GM21786 (cell line): ENCODE results near the gene LYPD6.

Experiments
- ATAC-seq: cut with Tn5 transposase; IDR thresholded peaks from one replicate; pipeline ENCODE4 v1.9.1; 2021; ENCODE audit not compliant: unreplicated experiment

LYPD6 gene

GRCh38 chr2:149346272-149346671, 15.9 kb downstream of the LYPD6 start:
- no peak for ATAC-seq

DNA sequence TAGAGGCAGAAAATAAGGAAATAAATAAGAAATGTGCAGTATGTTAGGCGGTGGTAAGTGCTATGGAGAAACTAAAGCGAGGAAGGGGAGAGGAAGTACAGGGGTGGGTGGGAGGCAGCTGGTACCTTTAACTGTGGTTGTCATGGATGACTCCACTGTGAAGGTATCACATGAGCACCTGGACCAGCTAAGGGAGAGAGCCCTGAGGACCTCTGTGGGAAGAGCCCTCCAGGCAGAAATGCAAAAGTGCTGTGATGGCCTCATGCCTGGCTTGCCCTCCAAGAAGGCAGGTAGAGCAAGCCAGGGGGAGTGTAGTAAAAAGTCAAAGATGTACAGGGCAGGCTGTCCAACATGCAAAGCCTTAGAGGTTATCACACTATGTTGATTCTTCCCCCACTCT, 17.9 kb downstream of the LYPD6 start:
- ATAC-seq = no peak

DNA sequence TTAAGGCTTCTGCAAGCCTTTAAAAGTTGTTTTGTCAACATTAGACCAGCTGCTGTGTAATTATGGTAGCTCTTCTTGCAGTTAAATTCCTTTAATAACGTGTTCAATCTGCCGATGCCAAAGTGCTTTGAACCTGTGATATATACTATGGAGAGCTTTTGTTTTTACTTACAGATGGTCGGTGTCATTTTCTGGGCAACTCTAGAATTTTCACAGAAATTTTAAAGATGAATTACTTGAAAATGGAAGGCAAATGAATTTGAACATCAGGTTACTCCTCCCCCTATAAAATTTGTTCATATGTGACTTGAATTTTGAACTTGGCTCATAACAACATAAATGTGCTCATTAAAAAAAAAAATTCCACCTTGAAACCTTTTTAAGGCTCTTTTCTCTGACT, 23.0 kb downstream of the LYPD6 start:
- no peak for ATAC-seq

DNA sequence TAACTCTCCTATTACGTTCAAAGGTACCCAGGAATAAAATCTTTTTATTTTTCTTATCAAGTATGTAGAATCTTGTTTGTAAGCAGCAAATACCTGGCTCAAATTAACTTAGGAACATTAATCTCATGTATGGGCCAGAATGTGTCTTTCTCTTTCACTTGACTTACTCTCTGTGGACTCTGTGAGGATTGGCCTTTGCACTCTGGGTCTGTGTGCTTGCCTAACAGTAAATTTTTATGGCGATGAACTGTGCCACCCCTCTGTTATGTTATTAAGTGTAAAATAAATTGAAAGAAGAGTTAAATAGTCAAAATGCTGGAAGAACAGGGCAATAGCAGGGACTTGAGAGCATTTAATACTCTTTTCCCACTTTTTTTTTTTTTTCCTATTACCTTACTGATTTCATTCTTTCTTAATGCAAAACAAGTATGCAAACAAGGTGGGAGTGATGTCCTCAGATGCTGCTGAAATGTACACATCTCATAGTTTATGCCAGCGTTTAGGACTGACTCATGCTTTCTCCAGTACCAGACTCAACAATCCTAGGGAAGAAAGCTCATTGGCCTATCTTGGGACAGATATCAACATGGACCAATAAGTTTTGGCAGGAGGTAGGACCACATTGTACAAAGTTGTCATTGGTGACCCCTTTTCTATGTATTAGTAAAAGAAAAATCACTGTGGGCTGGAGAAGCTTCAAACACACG, 25.5 kb downstream of the LYPD6 start:
- no peak for ATAC-seq

DNA sequence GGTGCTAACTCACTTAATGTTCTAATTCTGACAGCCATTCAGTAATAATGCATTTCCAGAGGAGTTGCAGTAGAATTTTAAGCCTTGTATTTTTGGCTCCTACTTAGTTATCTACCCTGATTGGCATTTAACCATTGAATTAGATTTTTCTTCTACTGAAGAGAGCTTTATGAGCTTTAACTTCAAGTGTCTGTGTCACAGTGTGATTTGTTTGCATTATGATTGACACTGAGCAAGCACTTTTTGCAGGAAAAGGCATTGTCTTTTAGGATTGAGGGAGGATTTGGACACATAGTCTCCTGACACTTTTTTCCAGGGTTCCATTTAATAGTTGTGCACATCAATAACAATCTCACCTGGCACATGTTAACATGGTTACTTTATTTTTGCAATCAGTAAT, 26.7 kb downstream of the LYPD6 start:
- ATAC-seq = no peak

GRCh38 chr2:149360106-149360505, 29.7 kb downstream of the LYPD6 start:
- no peak for ATAC-seq

DNA sequence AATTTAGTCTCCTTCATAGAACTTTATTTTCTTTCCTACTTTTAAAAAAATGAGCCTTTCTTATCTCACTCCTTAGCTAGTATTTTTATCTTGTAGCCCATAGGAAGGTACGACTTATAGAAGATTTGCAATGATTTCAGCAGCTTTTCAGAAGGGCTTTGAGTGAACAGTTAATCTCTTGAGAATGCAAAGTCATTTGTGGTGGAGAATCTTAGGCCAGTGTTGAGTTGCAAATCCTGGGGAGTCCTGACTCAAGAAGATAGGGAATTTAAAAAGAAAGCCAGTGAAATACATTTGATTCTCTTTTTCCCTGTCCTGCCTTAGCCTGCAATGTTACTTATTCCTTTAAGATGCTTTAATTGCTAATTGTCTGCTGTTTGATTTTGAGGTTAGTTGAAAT, 33.6 kb downstream of the LYPD6 start:
- ATAC-seq = no peak

DNA sequence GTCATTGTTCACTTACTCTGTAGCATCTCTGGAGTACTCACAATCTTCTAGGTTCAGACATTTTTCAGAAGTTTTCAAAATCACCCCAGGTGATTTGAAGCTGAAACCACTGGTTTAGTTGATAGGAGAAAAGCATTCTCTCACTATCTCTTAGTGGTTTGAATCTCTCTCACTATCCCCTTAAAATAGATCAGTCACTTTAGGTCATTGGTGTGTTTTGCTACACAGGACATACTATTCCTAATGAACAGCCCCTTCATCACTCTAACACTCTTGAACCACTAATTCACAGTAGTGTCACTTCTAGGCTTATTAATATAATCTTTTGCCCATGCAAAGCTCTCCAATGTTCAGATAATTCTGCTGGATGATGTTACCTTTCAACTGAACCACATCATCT, 34.5 kb downstream of the LYPD6 start:
- no peak for ATAC-seq

- no peak for ATAC-seq
Observed at GRCh38 chr2:149365931-149366583, 35.7 kb downstream of the LYPD6 start.

DNA sequence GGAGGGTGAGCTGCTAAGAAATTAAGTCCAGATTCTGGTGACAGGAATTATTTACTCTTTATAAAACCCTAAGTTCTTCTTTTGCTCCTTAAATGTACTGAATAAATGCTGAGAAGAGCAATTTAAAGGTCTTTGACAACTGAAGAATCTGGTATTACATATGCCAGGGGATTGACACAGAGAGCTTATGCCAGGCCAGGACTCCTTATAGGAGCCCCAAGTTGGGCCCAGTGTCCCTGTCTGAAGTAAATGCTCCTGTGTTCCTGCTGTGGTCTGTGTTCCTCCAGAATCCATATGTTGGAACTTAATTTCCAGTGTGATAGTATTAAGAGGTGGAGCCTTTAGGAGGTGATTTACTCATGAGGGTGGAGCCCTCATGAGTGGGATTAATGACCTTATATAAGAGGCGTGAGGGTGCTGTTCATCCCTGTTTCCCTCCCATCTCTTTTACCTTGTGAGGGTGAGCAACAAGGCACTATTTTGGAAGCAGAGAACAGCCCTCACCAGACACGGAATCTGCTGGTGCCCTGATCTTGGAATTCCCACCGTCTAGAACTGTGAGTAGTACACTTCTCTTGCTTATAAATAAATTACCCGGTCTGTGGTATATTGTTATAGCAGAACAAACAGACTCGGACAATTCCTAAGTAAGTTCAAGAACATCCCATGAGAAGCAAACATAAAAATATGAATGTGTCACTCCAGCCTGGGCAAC, 39.8 kb downstream of the LYPD6 start:
- no peak for ATAC-seq

DNA sequence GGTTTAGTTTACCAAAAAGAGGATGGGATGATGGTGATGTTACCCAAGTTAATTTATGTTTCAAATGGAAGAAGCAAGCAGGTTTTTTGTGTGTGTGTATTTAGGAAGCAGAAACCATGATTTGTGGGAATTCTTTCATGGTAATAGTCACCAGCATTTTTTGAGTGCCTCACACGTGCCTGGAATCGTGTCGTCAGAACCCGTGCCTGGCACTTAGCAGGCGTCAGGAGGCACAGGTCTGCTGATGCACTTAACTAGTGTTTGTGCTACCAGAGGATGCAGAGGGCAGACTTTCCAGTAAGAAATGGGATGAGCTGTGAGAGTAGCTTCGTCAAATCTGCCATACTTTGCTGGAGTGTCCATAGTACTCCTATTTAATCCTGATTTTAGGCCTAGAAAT, 41.1 kb downstream of the LYPD6 start:
- ATAC-seq = no peak

GRCh38 chr2:149375801-149376361, 45.5 kb downstream of the LYPD6 start:
- ATAC-seq = no peak

DNA sequence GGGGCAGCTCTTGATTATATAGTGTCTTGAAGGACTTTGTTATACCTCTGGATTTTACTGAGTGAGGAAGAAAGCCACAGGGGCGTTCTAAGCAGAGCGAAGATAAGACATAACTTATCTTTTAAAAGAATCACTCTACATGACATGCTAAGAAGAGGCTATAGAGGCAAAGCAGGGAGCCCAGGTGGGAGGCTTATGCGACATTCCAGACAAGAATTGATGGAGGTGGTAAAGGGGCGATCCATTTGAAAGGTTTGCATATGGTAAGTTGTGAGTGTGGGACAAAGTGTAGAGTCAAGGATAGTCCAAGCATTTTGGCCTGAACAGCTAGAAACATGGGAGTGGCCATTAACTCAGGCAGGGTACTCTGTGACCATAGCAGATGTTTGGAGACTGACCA, 49.8 kb downstream of the LYPD6 start:
- no peak for ATAC-seq

DNA sequence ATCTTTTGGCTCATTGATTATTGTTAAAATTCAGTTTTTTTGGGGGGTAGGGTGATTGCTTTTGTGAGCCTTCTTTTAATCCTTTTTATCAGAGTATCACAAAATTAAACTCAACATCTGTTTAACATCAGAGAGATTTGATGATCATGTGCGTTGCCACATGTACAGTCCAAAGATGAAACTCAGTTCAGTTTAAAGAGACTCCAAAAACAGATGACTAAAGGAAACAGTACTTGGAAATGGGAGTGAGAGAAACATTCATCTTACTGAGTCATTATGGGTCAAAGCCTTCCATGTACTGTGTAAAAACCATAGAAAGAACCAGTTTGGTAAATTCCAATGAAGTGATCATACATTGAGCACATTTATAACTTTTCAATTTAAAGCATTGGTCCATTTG, 53.0 kb downstream of the LYPD6 start:
- no peak for ATAC-seq

DNA sequence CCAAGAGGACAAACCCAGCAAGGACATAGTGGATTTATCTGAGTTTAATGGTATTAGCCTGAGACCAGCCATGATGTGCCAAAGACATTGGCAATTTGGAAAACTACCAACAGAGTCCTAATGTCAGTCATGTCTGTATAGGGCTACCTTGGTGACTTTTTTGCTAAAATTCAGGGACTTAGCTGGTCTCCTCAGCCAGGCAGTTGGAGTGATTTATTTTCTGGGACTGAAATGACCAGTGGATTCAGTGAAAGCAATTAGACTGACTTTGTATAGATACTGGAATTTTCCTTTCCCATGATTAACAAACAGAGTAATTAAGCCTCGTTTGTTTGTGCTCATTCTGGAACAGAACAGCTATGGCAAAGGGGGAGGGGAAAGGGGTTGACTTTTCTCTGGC, 55.0 kb downstream of the LYPD6 start:
- no peak for ATAC-seq

DNA sequence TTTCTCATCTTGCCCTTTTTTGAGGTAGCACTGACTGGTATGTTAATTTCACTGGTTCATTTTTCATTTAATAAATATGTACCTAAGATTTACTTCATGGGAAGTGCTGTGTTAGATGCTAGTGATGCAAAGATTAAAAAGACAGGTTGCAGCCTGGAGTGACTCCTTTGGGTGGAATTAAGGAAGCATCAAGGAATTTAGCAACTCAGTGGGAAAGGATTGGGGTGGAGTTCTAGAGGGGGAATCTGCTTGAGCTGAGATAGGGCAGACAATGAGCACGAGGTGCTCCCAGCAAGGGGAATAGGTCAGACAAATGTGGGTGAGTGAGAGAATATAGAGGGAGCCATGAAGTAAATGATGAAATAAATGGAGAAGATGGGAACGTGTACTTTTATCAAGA, 57.0 kb downstream of the LYPD6 start:
- ATAC-seq = no peak

- no peak for ATAC-seq
Observed at GRCh38 chr2:149388120-149388816, 57.9 kb downstream of the LYPD6 start.

- no peak for ATAC-seq
Observed at GRCh38 chr2:149389506-149390167, 59.2 kb downstream of the LYPD6 start.

GRCh38 chr2:149393614-149394013, 63.2 kb downstream of the LYPD6 start:
- no peak for ATAC-seq

DNA sequence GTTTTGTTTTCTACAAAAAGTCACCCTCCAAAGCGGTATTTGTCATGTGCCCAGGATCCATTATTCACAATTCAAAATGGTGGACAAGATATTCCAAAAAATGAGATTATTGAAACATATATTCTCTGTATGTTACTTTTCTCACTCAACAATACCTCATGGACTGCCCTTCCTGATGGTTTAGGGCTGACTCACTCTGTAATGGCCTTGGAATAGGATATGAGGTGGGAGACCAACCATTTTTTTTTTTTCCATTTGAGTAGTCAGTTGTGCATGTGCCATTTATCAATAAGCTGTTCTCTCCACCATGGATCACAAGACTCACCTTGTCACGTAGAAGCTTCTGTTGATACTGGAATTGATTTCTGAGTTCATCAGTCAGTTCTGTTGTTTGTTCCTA, 64.5 kb downstream of the LYPD6 start:
- no peak for ATAC-seq
